DOHH2 (cell line): ENCODE measurements around the gene ARIH2.

Experiments
- H3F3A ChIP-seq: fragments of 200-600 bp; sonication (generic), shearing (Covaris generic); 2 replicates; pipeline ENCODE4 v1.6.0; 2016; ENCODE audit warnings: antibody characterized with exemption, mild to moderate bottlenecking; ENCODE audit not compliant: control insufficient read depth, insufficient read depth
- H3K27ac ChIP-seq: fragments of 200-600 bp; sonication (generic); 2 replicates; pipeline ENCODE4 v1.5.1; 2014; ENCODE audit warnings: low read depth, mild to moderate bottlenecking, low read length, moderate library complexity
- H3K27me3 ChIP-seq: fragments of 200-600 bp; sonication (generic); 2 replicates; pipeline ENCODE4 v1.6.1; 2014; ENCODE audit warnings: mild to moderate bottlenecking, low read length, mixed read lengths; ENCODE audit not compliant: control insufficient read depth
- H3K36me3 ChIP-seq: fragments of 200-600 bp; sonication (generic); 2 replicates; pipeline ENCODE4 v1.6.1; 2014; ENCODE audit warnings: mild to moderate bottlenecking, low read length, moderate library complexity, mixed read lengths; ENCODE audit not compliant: control insufficient read depth
- H3K4me1 ChIP-seq: fragments of 200-600 bp; sonication (generic); 2 replicates; pipeline ENCODE4 v1.6.1; 2014; ENCODE audit warnings: mild to moderate bottlenecking, low read length, mixed read lengths; ENCODE audit not compliant: control insufficient read depth
- H3K4me2 ChIP-seq: fragments of 200-600 bp; sonication (generic); 2 replicates; pipeline ENCODE4 v1.6.0; 2014; ENCODE audit warnings: mild to moderate bottlenecking, low read length, moderate library complexity
- H3K4me3 ChIP-seq: fragments of 200-600 bp; sonication (generic); 2 replicates; pipeline ENCODE4 v1.5.1; 2014; ENCODE audit warnings: mild to moderate bottlenecking, low read length, mixed read lengths
- H3K79me2 ChIP-seq: fragments of 200-600 bp; sonication (generic); 2 replicates; pipeline ENCODE4 v1.6.1; 2014; ENCODE audit warnings: mild to moderate bottlenecking, low read length, mixed read lengths; ENCODE audit not compliant: control insufficient read depth
- H3K9me2 ChIP-seq: fragments of 200-600 bp; sonication (generic); replicated peaks from 2 replicates; pipeline ENCODE4 v1.6.1; 2014; ENCODE audit warnings: mild to moderate bottlenecking, low read length, mixed read lengths; ENCODE audit not compliant: control insufficient read depth
- H3K9me3 ChIP-seq: fragments of 200-600 bp; sonication (generic); 2 replicates; pipeline ENCODE4 v1.6.1; 2014; ENCODE audit warnings: antibody characterized with exemption, low read length, mixed read lengths; ENCODE audit not compliant: control insufficient read depth, insufficient read depth
- H4K20me1 ChIP-seq: fragments of 200-600 bp; sonication (generic); 2 replicates; pipeline ENCODE4 v1.6.0; 2014; ENCODE audit warnings: low read depth, mild to moderate bottlenecking, antibody characterized with exemption, low read length, moderate library complexity; ENCODE audit not compliant: control insufficient read depth, insufficient read depth
- CTCF ChIP-seq: fragments of 200-600 bp; sonication (generic); IDR thresholded peaks from one replicate; pipeline ENCODE4 v1.5.1; 2014; ENCODE audit warnings: antibody characterized with exemption, mild to moderate bottlenecking, low read depth, low read length; ENCODE audit not compliant: poor library complexity, severe bottlenecking
- EZH2phosphoT487 ChIP-seq: fragments of 200-600 bp; sonication (generic); IDR thresholded peaks from 2 replicates; pipeline ENCODE4 v1.6.1; 2017; ENCODE audit warnings: borderline replicate concordance, mild to moderate bottlenecking, antibody characterized with exemption, low read length, moderate library complexity, mixed read lengths

The ARIH2 gene

GRCh38 chr3:48930590-48930989 is 11.9 kb downstream of the ARIH2 start:
- TF ChIP-seq CTCF (no peak), EZH2phosphoT487 (no peak)
- Histone ChIP-seq H3K9me2 (no peaks in the 10 kb centered on the region), H4K20me1 (peaks cover 20% of the 10 kb centered on the region), H3K4me2 (no peak overlapping the region), H3K27me3 (no peaks in the 10 kb centered on the region), H3K36me3 (peaks cover 88% of the 10 kb centered on the region), H3K79me2 (peaks cover 100% of the 10 kb centered on the region), H3K9me3 (no peaks in the 10 kb centered on the region), H3K27ac (no peak overlapping the region), H3K4me1 (peaks cover 50% of the 10 kb centered on the region), H3K4me3 (no peak overlapping the region), H3F3A (peaks cover 2% of the 10 kb centered on the region; the same call in 1 of the 2 replicates)

- TF ChIP-seq CTCF = no peak
- TF ChIP-seq EZH2phosphoT487 = no peak
- Histone ChIP-seq H3K9me3 (no peaks in the 10 kb centered on the region), H3F3A (peaks cover 2% of the 10 kb centered on the region; the same call in 1 of the 2 replicates), H4K20me1 (peaks cover 20% of the 10 kb centered on the region), H3K27ac (no peak overlapping the region), H3K79me2 (peaks cover 99% of the 10 kb centered on the region), H3K4me1 (peaks cover 43% of the 10 kb centered on the region), H3K9me2 (no peaks in the 10 kb centered on the region), H3K4me3 (no peak overlapping the region), H3K27me3 (no peaks in the 10 kb centered on the region), H3K4me2 (0 out of 2 replicates have a peak overlapping the region, but pooled peaks have one; percentile 6), H3K36me3 (peaks cover 84% of the 10 kb centered on the region)
Observed at GRCh38 chr3:48931944-48932580, 13.4 kb downstream of the ARIH2 start.

- no peaks in the 10 kb centered on the region for H3K9me2 ChIP-seq
- no peak overlapping the region for H3K4me3 ChIP-seq
- no peaks in the 10 kb centered on the region for H3K9me3 ChIP-seq
- peaks cover 7% of the 10 kb centered on the region; the same call in 1 of the 2 replicates for H3F3A ChIP-seq
- no peak overlapping the region for H3K4me2 ChIP-seq
- TF ChIP-seq EZH2phosphoT487 (no peak), CTCF (no peak)
- no peak overlapping the region for H3K27ac ChIP-seq
- H3K4me1 ChIP-seq = peaks cover 19% of the 10 kb centered on the region
- H4K20me1 ChIP-seq = peaks cover 17% of the 10 kb centered on the region
- H3K79me2 ChIP-seq = peaks cover 98% of the 10 kb centered on the region
- H3K27me3 ChIP-seq = no peaks in the 10 kb centered on the region
- peaks cover 72% of the 10 kb centered on the region for H3K36me3 ChIP-seq
Observed at GRCh38 chr3:48934333-48934991, 15.8 kb downstream of the ARIH2 start.
